ENCODE measurements around the gene SPRR2G.
"Not testable (repeated sequence)": the region's sequence is repeated elsewhere in the genome, so short reads cannot be mapped to it uniquely, and the experiment has no call there.

SPRR2G gene

GRCh38 chr1:153150846-153151245, at the start of gene SPRR2G:
TSS of gene SPRR2G (minus strand) at chr1:153150890. CDS start at chr1:153150110, 780 bp downstream.
- no peak for DNase-seq (ENCODE audit: low read depth in 2 of 2)

GRCh38 chr1:153195216-153195615, 44.5 kb upstream of the SPRR2G start:
- no peak for DNase-seq (ENCODE audit: low read depth in 2 of 2)

- no peak for DNase-seq (ENCODE audit: low read depth in 2 of 2)
Measured at GRCh38 chr1:153194331-153195050, 43.8 kb upstream of the SPRR2G start.

- no peak for DNase-seq (ENCODE audit: low read depth in 2 of 2)
Measured at GRCh38 chr1:153192697-153193096, 42.0 kb upstream of the SPRR2G start.

GRCh38 chr1:153190373-153190772, 39.7 kb upstream of the SPRR2G start:
- DNase-seq (ENCODE audit: low read depth in 2 of 2): no peak

- DNase-seq (ENCODE audit: low read depth in 2 of 2): not testable (repeated sequence)
Measured at GRCh38 chr1:153188301-153188700, 37.6 kb upstream of the SPRR2G start.

- DNase-seq (ENCODE audit: low read depth in 2 of 2): no peak
Measured at GRCh38 chr1:153180556-153180955, 29.9 kb upstream of the SPRR2G start.

GRCh38 chr1:153178922-153179321, 28.2 kb upstream of the SPRR2G start:
- no peak for DNase-seq (ENCODE audit: low read depth in 2 of 2)

- DNase-seq (ENCODE audit: low read depth in 2 of 2): no peak
Measured at GRCh38 chr1:153174624-153175023, 23.9 kb upstream of the SPRR2G start.

GRCh38 chr1:153168686-153169085, 18.0 kb upstream of the SPRR2G start:
- DNase-seq (ENCODE audit: low read depth in 2 of 2): no peak

GRCh38 chr1:153155541-153155940, 4.9 kb upstream of the SPRR2G start:
- DNase-seq (ENCODE audit: low read depth in 2 of 2): no peak

GRCh38 chr1:153152481-153152880, 1.8 kb upstream of the SPRR2G start:
- no peak for DNase-seq (ENCODE audit: low read depth in 2 of 2)

GRCh38 chr1:153141377-153141776, 9.3 kb downstream of the SPRR2G start:
- DNase-seq (ENCODE audit: low read depth in 2 of 2): no peak

- DNase-seq (ENCODE audit: low read depth in 2 of 2): no peak
Measured at GRCh38 chr1:153140484-153140883, 10.2 kb downstream of the SPRR2G start.

- DNase-seq (ENCODE audit: low read depth in 2 of 2): no peak
Measured at GRCh38 chr1:153133743-153134142, 16.9 kb downstream of the SPRR2G start.

GRCh38 chr1:153133267-153133666, 17.4 kb downstream of the SPRR2G start:
- DNase-seq (ENCODE audit: low read depth in 2 of 2): no peak

GRCh38 chr1:153128688-153129087, 22.0 kb downstream of the SPRR2G start:
- not testable (repeated sequence) for DNase-seq (ENCODE audit: low read depth in 2 of 2)

GRCh38 chr1:153127296-153127695, 23.4 kb downstream of the SPRR2G start:
- DNase-seq (ENCODE audit: low read depth in 2 of 2): no peak

- no peak for DNase-seq (ENCODE audit: low read depth in 2 of 2)
Measured at GRCh38 chr1:153125536-153125935, 25.2 kb downstream of the SPRR2G start.

GRCh38 chr1:153123793-153124192, 26.9 kb downstream of the SPRR2G start:
- not testable (repeated sequence) for DNase-seq (ENCODE audit: low read depth in 2 of 2)

- DNase-seq (ENCODE audit: low read depth in 2 of 2): no peak
Measured at GRCh38 chr1:153122831-153123421, 27.8 kb downstream of the SPRR2G start.

- no peak for DNase-seq (ENCODE audit: low read depth in 2 of 2)
Measured at GRCh38 chr1:153120945-153121344, 29.7 kb downstream of the SPRR2G start.

- no peak for DNase-seq (ENCODE audit: low read depth in 2 of 2)
Measured at GRCh38 chr1:153119491-153119971, 31.2 kb downstream of the SPRR2G start.
